Smooth muscle cell of the coronary artery (primary cell): ENCODE data around the gene TMPRSS9. TPM values are rescaled to one million over a fixed set of nuclear protein-coding genes. Genes with fewer than 3 reads are reported as not detected.

Experiments
- total RNA-seq: library from RNA; depleted of rRNA; stranded (reverse); fragments of >200 nt; gene quantifications from 2 replicates; pipeline ENCODE4 v1.2.3, GENCODE V29; 2014; ENCODE audit warnings: low replicate concordance

The TMPRSS9 gene
- total RNA-seq: not detected in 2 replicates

DNA sequence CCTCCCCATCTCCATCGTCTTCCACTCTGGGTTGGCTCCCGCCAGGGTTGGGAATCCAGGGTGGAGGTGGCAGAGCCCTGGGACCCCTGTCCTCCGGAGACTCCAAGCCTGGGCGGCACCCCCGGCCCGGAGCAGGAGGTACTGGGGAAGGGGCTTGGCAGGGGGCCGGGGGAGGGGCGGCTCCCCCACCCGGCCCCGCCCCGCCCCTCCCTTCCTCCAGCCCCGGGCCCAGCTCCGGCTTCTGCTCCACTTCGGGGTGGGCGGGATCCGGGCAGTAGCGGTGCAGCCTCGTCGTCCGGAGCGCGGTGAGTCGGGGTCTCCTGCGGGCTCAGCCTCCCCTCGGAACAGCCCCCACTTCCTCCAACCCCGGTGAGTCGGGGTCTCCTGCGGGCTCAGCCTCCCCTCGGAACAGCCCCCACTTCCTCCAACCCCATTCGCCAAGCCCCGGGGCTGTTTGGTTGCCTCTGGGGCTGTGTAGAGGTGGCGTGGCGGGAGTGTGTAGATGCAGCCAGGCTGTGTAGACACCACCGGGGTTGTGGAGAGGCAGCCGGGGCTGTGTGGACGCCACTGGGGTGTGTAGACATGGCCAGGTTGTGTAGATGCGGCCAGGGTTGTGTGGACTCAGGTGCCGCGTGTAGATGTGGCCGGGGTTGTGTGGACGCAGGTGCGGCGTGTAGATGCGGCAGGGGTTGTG, at the start of gene TMPRSS9:
TMPRSS9 (plus strand) TSS at position 274 of the 694 bp plus-strand sequence. CDS start 29,521 bp downstream, outside the sequence.

DNA sequence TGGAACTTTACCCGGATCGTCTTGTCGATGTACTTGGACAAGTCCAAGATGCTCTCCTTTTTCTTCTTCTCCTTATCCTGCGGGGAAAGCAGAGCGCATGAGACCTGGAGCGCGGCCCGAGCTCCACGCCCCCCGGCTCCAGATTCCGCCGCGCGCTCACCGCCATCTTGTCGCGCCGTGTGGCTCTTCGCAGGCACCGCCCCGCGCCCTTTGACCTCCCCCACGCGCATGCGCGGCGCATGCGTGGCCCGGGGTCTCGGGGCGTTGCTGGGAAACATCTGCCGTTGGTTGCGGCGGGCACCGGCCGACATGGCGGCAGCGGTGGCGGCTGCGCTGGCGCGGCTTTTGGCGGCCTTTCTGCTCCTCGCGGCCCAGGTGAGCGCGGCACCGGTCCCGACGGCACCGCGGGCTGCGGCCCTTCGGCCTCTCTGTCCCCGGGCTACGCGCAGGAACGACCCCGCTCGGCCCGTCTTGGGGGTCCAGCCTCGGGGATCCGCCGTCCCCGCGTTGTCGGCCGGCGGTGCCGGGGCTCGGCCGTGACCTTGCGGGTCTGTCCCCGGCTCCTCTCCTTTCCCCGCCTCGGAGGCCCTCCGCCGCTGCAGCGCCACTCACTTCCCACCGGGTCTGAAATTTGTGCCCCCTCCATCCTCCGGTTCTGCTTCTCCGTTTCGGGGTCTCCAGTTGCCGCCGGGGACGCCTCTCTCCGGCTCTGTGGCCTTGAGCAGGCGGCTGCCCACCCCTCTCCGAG, 31.5 kb upstream of the TMPRSS9 start, which contains the start of the genes LSM7 and SPPL2B:
LSM7 (minus strand) TSS at position 186 of the 748 bp plus-strand sequence; CDS start at position 166, 20 bp downstream.
SPPL2B (plus strand) TSS at position 284 of the 748 bp plus-strand sequence; CDS start at position 310, 26 bp downstream.

DNA sequence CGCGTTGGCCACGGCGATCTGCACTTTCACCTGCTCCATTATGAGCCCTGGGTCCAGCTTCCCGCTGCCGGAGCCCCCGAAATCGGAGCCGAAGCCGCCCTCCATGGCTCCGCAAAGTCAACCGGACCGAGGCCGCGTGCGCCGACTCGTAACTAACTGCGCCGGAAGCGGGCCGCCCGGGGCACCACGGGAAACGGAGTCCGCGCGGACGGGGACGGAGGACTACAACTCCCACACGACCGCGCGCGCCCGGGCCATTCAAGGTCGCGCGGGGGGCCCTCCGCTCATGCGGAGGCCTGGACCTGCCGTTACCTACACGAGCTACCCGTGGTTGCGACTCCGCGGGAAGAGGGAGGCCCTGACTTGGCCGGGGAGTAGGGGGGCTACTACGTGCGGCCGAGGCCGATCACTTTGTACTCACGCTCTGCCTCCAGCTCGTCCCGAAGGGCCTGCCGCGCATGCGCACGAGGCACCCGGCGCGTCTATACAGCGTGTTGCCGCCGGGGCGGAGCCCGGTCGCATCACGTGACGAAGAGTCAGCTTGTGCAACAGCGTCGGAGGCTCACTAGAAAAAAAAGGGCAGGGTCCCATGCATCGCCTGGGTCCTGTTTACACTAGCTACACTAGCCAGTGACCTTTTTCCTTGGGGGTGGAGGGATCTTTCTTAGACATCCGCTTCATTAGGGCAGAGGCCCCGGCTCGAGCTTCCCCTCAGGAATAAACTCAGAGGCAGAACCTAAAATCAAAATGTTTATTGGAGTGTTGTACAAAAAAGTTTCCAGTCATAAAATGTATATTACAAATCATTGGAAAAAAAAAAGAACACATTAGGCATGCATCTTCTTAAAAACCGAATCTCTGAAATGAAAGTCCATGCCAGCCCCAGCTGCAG, 67.6 kb downstream of the TMPRSS9 start, which contains the start of gene TIMM13:
TIMM13 (minus strand) TSS at position 158 of the 892 bp plus-strand sequence; CDS start at position 105, 53 bp downstream.

Other genes with a start within 250 kb of the TMPRSS9 start
- gene AP3D1, start 208.7 kb upstream of the TMPRSS9 start, total RNA-seq: 97.0 and 114 TPM in 2 replicates
- gene DOT1L, start 196.3 kb upstream of the TMPRSS9 start, total RNA-seq: 2.7 and 4.7 TPM in 2 replicates
- gene PLEKHJ1, start 123.9 kb upstream of the TMPRSS9 start, total RNA-seq: 26.0 and 68.1 TPM in 2 replicates
- 15.4 and 32.9 TPM in 2 replicates for gene SF3A2, start 123.4 kb upstream of the TMPRSS9 start, total RNA-seq
- gene AMH, start 110.9 kb upstream of the TMPRSS9 start, total RNA-seq: 0.12 and 0.38 TPM in 2 replicates
- gene JSRP1, start 103.8 kb upstream of the TMPRSS9 start, total RNA-seq: not detected in 2 replicates
- gene PEAK3, start 78.1 kb upstream of the TMPRSS9 start, total RNA-seq: not detected in 2 replicates
- under 0.01 TPM in 1 of 2 replicates, not detected in the other for gene LINGO3, start 52.1 kb upstream of the TMPRSS9 start, total RNA-seq
- 73.2 and 187 TPM in 2 replicates for gene LSM7, start 31.7 kb upstream of the TMPRSS9 start, total RNA-seq
- 21.1 and 42.9 TPM in 2 replicates for gene SPPL2B, start 31.6 kb upstream of the TMPRSS9 start, total RNA-seq
- gene TIMM13, start 67.3 kb downstream of the TMPRSS9 start, total RNA-seq: 49.1 and 56.0 TPM in 2 replicates
- gene LMNB2, start 96.7 kb downstream of the TMPRSS9 start, total RNA-seq: 63.8 and 82.4 TPM in 2 replicates
- 22.2 and 92.3 TPM in 2 replicates for gene GADD45B, start 115.9 kb downstream of the TMPRSS9 start, total RNA-seq